HL-60/S4 treated with phorbol 12-myristate 13-acetate at 8.2 ng/mL for 4 days and 3 days (cell line): Measurements from ENCODE around the gene KRT3.

Experiments used
- in situ Hi-C: fragments of 300-500 bp; cut with MboI; formaldehyde crosslinking; loops from 2 replicates; pipeline ENCODE4 v1.15.0; 2022; ENCODE audit warnings: low sequenced_read_pairs

The KRT3 gene

DNA sequence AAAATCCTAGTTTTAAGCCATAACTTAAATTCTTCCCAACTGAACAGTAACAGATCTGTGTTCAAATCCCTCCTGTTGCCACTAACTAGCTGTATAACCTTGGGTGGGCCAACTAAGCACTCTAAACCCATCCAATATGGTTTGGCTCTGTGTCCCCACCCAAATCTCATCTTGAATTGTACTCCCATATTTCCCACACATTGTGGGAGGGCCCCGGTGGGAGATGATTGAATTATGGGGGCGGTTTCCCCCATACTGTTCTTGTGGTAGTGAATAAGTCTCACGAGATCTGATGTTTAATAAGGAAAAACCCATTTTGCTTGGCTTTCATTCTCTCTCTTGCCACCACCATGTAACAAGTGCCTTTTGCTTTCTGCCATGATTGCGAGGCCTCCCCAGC lies 19.2 kb upstream of the KRT3 start:
- in situ Hi-C loops, result no loop called here

DNA sequence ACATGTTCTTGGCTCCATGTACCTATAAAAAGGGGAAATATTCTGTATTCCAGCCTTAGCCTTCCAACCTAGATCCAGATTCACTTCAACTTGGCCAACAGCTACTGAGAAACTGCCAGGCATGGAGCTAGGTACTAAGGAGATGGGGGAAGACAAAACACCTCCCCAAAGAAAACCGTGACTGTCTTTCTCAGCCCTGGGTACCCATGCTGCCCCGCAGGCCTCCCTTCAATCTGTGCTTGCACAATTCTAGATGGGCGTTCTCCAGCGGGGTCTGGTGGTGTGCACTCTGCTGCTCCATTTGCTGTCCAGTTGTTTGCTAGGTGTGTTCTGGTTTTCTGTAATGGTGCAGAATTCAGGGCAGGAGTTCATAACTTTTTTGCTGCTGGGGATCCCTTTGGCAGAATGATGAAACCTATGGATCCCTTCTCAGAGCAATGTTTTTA lies 18.8 kb upstream of the KRT3 start:
- in situ Hi-C loops, result no loop called here

DNA sequence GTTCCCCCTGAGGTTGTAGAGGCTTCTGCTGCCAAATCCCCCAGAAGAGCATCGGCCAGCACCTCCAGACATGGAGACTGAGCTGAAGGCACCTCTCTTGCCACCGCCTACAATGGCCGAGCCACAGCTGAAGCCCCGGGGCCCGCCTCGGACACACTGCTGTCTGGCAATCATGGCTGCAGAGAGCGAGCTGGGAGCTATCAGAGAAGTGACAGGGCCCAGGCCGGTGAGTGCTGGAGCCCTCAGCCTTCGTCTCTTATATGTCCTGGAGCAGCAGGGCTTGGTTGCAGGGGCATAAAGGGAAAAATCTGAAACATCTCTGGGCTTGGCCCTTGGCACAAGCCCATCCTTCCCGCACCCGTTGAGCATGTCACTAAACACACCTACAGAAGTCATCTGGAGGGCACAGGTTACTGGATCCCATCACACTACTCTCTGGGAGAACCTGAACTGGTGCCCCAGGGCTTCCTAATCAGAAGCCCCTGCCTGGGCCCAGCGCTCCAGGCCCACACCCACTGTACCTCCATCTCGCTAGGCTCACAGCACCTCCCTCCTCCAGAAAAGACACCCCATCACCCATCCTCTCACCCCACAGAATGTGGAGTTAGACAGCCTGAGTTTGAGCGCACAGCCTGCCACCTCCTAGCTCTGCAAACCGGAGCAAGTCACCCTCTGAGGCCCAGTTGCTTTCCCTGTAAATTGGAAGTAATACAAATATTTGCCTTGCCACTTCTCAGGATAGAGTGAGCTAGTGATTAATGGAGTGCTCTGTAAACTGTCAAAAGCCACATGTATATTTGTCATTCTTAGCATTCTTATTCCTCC lies 18.2 kb upstream of the KRT3 start, which contains the start of gene KRT4:
Gene KRT4, minus strand, starts transcription at position 232 of the 825 bp plus-strand sequence. Its CDS starts 58 bp downstream, at position 174.
- in situ Hi-C loops, result no loop called here

DNA sequence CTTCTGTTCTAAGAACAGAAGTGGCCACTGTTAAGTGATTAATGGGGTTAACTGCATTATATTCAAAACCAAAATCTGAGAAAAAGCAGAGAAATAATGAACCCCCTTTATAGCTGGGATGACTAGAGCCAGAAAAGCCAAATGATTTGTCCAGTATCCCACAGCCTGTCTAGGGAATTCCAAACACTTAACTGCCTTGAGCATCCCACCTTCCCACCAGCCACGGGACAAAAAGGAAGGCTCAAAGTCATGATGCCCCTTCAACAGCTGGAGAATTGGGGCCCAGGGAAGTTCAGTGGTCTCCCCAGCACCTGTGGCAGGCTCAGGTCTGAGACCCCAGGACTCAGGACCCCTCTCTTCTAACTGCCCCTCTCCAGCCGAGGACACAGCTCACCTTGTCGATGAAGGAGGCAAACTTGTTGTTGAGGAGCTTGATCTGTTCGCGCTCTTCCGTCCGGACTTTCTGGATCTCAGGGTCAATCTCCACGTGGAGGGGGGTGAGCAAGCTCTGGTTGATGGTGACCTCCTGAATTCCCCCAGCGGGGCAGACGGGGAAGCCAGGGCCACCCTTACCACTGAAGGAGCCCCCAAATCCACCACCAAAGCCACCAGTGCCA lies 17.4 kb upstream of the KRT3 start:
- in situ Hi-C loops, result no loop called here

DNA sequence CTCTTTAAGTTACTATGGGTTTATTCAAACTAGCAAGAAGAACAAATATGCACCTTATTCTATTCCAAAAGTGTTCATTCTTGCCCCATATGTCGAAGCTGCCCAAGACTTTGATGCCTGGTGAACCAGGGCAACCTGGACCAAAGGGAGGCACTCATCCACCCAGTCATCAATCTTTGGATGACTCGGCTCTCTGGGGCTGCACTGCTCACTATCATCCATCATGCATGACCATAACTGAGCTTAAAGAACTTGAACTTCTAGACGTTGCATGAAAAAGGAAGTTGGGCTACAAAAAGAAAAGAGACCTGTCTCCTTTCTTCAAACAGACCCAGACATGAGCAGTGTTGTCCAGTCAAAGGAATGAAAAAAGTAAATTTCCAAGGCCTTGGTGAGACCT lies 16.8 kb upstream of the KRT3 start:
- in situ Hi-C loops, result no loop called here

DNA sequence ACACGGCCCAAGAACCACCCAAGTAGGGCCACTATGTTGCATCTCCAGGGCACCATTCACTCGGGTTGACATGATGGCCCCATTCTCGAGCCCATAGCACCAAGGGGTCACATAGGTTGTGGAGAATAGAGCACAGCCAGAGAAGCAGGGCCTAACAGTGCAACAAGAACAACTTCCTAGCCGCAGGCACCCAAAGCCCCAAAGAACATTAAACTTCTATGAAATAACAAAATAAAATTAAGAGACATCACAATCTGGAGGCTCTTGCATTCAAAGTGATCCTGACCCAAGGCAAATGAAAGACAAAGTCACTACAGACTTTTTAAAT lies 16.1 kb upstream of the KRT3 start:
- in situ Hi-C loops, result no loop called here

DNA sequence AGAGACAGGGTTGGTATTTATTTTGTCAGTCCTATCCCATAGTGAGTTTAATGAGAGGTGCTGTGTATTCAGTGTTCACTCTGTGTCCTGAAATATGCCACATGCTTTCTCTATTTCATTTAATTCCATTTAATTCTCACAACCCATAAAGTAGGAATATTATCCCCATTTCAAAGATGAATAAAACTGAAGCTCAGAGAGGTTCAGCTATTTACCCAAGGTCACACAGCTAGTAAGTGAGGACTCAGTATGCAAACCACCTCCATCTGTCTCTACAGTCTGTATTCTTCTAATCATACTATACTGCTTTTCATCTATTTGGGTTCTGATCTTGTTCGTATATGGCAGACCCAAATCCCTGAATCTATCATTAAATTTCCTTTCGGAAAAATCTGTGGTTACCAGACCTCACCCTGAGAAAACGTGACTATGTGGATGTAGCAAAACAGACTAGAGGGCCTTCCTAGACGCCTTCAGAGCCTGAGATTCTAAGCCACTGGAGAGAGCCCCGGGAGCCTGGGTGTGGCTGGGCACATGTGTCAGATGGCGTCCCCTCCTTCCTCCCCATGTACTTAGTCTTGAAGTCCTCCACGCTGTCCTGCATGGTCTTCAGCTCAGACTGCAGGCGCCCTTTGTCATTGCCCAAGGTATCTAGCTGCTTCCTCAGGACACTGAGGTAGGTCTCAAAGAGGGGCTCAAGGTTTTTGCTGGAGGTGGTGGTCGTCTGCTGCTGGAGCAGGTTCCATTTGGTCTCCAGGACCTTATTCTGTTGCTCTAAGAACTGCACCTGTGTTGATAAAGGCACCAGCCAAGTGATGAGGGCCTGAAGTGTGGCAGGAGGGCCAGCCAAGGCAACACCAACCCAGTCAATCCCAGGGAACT lies 15.5 kb upstream of the KRT3 start:
- in situ Hi-C loops, result no loop called here

DNA sequence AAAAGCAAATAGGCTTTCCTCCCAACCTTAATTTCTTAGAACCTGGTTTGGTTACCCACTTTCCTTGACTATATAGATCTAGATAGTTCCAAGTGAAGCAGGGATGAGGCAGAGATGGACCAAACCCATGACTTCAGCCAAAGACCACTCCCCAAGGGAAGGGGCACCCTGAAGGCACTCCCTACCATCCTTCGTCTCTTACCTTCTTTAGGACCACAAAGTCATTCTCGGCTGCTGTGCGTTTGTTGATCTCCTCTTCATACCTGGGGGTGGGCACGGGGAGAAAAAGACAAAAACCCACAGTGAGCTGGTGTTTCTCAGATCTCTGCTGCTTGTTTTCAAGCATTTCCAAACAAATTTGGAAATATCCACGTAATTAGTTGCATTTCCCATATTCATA lies 14.6 kb upstream of the KRT3 start:
- in situ Hi-C loops, result no loop called here

DNA sequence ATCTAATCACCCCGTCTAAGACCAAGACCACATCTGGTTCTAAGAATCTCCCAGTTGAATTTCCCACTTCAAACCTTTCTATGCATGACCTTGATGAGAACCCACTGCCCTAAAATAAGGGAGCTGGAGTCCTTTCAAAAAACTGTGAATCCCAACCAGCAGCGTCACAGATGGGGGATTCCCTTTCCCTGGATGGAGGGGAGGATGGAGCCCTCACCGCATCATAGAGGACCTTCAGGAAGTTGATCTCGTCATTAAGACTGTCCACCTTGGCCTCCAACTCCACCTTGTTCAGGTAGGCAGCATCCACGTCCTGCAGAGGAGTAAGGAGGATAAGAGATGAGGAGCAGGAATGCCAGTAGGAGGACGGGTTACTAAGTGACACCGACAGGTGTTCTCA lies 13.2 kb upstream of the KRT3 start:
- in situ Hi-C loops, result no loop called here

DNA sequence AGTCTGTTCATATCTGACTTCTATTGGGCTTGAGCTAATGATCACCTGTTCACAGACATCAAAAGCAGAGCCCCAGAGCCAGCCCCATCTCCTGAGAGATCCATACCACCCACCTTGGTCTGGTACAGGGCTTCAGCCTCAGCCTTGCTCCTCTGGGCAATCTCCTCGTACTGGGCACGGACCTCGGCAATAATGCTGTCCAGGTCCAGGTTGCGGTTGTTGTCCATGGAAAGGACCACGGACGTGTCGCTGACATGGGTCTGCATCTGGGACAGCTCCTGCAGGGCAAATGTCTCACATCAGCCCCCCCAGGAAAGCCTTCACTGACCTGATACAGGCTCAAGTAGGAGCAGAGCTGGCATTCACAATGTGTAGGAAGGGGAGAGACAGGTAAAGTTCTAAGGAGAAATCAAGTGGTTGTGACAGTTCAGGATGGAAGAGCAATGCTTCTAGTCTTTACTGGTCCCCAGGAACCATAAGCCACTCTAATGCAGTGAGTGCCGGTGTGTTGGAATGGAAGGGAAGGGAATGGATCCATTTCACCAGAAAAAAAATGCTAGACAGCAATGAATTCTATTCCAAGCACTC lies 12.8 kb upstream of the KRT3 start:
- in situ Hi-C loops, result no loop called here

DNA sequence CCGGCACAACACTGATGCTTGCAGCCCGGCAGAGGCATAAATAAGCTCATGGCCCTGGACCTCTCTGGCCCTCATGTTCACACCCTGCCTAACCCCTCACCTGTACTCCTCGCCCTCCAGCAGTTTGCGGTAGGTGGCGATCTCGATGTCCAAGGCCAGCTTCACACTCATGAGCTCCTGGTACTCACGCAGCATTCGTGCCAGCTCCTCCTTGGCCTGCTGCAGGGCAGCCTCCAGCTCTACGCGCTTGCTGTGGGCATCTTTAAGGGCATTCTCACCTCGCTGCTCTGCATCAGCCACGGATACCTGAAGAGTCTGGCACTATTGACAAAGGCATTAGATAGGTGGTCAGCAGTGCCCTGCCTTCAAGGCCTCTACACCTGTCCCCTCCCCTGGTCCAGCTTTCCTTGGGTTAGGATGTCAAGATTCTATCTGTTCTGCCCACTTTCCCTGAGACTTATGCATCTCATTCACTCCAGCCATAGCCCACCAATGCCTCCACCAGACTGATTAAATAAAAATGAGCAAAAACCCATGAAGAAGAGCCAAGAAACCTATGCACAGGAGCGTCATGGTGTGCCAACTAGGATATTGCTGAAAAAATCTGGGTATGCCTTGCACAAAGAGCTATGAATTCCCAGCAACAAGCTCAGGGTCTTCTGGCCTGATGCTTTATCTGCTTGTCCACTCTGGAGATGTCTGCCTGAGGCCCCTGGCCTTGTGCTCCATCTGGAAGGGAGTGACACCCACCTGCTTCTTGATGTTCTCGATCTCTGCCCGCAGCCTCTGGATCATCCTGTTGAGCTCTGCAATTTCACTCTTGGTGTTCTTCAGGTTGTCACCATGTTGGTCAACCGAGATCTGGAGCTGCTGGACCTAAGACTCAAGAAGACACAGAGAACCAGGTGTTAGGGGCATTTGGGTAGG lies 11.9 kb upstream of the KRT3 start:
- in situ Hi-C loops, result no loop called here

DNA sequence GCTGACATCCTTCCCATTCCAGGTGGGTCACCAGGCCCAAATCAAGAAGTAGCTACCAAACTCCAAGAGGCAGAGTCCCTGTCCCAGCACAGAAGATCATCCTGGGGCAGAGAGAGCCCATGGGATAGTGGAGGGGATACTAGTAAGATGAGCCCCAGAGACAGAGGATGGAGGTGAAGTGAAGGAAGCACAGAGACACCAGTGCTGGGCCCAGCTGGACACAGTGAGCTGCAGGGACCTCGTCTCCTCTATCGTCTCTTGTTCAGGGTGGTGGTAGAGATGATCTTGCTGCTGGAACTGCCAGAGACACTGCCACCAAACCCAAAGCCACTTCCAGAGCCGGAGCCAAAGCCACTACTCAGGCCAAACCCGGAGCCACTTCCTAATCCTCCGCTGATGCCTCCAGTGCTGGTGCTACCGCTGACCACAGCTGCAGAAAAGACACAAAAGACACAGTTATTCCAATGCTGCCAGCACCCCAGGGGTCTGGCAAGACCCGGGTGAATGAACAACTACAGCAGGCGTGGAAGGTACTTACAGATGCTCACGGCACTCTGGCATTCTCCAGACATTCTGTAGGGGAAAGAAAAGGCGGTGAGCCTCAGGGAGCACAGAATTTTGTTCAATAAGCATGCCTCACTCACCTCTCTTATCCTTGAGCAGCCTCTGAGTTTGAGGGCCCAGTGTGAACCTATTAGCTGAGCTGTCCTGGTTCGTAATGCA lies 11.1 kb upstream of the KRT3 start:
- in situ Hi-C loops, result no loop called here

DNA sequence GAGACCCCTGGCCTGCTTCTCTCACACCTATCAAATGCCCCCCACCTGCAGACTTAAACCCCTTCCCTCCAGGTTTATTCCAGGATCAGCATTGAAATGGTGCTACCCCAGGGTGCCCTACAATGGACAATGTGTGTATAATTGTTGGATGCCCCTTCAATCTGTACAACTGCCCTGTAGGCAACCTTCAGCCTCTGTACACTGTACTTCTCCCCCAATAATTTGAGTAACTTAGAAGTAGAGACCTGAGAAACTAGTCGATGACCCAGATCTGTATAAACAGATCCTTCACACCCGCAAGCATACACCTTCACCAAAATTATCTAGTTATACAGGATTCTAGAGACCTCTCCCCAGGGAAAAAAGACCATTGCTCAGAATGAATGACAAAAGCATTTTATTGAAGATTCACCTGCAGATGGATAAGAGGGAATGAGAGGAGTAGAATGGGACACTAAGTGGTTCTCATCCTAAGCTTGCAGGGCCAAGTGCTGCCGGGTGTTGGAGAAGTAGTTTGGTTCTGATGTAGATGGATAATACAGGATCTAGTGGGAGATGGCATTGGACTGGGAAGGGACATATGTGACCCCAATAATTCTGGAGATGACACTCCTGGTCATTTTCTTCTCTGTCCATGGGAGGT lies 10.4 kb upstream of the KRT3 start:
- in situ Hi-C loops, result no loop called here

DNA sequence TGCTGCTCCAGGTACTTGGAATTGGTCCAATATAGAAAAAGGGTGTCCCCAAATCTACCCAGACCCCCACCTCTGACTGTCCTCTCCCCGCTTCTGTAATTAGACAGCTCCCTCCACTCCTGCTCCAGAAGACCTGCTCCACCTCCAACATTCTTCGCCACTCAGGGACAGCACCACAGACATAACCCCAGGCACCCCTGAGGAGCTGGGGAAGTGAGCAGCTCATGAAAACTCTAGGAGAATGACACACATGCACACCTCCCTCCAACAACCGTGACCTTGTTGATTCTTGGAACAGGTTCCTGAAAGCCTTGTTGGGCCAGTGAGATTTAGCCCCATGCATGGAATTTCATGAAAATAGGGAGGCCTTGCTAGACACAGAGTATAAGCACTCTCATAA lies 9.8 kb upstream of the KRT3 start:
- in situ Hi-C loops, result no loop called here

DNA sequence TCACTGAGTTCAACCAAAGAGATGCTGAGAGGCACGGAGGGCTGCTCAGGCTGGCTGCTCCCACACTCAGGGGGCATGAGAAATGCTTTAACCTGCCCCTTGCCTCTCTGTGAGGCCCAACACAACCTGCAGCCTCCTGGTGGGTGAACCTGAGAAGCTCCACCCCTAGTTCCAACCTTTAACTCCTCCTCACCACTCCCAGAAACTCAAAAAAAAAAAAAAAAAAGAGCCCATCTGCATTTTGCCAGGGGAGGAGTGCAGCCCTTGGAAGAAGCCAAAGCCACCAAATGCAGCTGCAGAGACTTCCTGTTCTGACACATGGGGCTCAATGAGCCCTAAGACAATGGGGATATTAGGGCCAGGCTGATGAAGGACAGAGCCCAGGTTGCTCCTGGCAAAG lies 9.1 kb upstream of the KRT3 start:
- in situ Hi-C loops, result no loop called here

DNA sequence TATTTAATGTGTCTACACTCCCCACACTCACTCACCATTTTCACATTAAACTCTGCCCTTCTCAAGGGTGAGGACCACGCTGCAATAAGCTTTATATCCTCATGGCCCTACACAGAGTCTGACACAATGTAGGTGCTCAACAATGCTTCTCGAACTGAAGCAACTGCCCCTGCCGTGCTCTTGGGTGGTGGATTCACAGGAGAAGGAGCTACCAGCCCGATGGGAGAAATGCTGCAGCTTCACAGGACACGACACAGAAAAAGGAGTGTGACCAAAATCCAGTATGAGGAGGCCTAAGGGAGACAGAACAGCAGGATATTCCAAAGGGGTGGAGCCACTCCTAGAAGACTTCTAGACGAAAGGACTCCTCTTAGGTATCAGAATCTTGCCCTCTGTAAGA lies 6.5 kb upstream of the KRT3 start:
- in situ Hi-C loops, result no loop called here

DNA sequence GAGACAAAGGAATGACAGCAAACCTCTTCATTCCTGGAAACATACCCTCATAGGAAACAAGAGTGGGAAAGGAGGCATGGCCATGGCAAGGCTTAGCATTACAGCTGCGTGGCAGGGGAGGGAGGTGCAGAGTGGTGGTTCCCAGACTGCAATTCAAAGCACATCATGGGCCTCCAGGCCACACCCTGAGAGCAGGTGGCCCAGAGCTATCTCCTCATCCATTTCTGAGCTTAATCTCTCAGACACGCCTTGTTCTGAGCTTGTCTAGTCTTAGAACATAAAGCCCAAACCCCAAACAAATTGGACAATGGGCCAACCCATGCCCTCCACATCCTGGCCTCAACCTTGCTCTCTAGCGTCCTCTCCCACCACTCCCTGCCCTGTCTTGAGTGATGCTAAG lies 5.9 kb upstream of the KRT3 start:
- in situ Hi-C loops, result no loop called here

DNA sequence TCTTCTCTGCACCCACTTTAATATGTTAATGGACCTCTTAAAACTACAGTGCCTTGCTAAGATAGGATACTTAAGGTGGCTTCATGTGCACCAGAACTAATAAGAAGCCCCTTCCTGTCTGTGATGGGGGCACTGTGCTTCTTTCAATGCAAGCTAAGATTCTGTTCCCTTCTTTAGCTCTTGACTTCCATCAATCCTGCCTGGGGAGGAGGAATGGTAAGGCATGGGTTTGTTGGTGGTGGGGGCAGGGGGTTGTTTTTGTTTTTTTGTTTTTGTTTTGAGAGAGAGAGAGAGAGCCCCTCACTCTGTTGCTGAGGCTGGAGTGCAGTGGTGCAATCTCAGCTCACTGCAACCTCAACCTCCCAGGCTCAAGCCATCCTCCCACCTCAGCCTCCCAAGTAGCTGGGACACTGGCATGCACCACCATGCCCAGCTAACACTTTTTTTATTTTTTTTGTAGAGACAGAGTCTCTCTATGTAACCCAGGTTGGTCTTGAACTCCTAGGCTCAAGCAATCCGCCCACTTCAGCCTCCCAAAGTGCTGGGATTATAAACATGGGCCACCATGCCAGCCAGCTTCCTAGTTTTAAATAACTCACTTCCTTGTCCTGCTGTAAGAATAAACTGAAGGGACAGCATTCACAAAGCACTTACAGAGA lies 4.5 kb upstream of the KRT3 start:
- in situ Hi-C loops, result no loop called here
